Measurements from ENCODE around the gene ALX3. TPM values are rescaled to one million over a fixed set of nuclear protein-coding genes. Genes with fewer than 3 reads are reported as not detected.

The ALX3 gene
- total RNA-seq, 1 donor from 2014 or later = not detected

GRCh38 chr1:110098222-110099026 is 28.0 kb upstream of the ALX3 start:
- H3K4me3 ChIP-seq (ENCODE audit: low read depth, low read length) = no peak overlapping the region
- TF ChIP-seq CTCF (conservative IDR thresholded peaks at IDR 0.05; ENCODE audit: low read depth, low read length) = no peak
- no peak for DNase-seq (ENCODE audit: low read depth)

GRCh38 chr1:110097507-110098221 is 27.2 kb upstream of the ALX3 start:
- no peak overlapping the region for H3K4me3 ChIP-seq (ENCODE audit: low read depth, low read length)
- DNase-seq (ENCODE audit: low read depth) = no peak
- no peak for TF ChIP-seq CTCF (conservative IDR thresholded peaks at IDR 0.05; ENCODE audit: low read depth, low read length)

GRCh38 chr1:110094931-110095654 is 24.6 kb upstream of the ALX3 start:
- no peak for TF ChIP-seq CTCF (conservative IDR thresholded peaks at IDR 0.05; ENCODE audit: low read depth, low read length)
- no peak overlapping the region for H3K4me3 ChIP-seq (ENCODE audit: low read depth, low read length)
- DNase-seq (ENCODE audit: low read depth) = no peak

GRCh38 chr1:110092991-110093390 is 22.5 kb upstream of the ALX3 start:
- DNase-seq (ENCODE audit: low read depth) = no peak

GRCh38 chr1:110091791-110092190 is 21.3 kb upstream of the ALX3 start:
- TF ChIP-seq CTCF (conservative IDR thresholded peaks at IDR 0.05; ENCODE audit: low read depth, low read length) = no peak
- DNase-seq (ENCODE audit: low read depth) = no peak
- no peak overlapping the region for H3K4me3 ChIP-seq (ENCODE audit: low read depth, low read length)

More at GRCh38 chr1:110092991-110093390, 22.5 kb upstream of the ALX3 start:
- TF ChIP-seq CTCF (conservative IDR thresholded peaks at IDR 0.05; ENCODE audit: low read depth, low read length) = no peak
- no peak overlapping the region for H3K4me3 ChIP-seq (ENCODE audit: low read depth, low read length)

- H3K4me3 ChIP-seq (ENCODE audit: low read depth, low read length) = no peak overlapping the region
- DNase-seq (ENCODE audit: low read depth) = no peak
- no peak for TF ChIP-seq CTCF (conservative IDR thresholded peaks at IDR 0.05; ENCODE audit: low read depth, low read length)
Measured at GRCh38 chr1:110091381-110091780, 20.9 kb upstream of the ALX3 start.
